Neutrophil (primary cell): Measurements from ENCODE around the gene LGALS8.

Experiments
- H3K27ac ChIP-seq: fragments of 200-600 bp; sonication (generic); 2 replicates; pipeline ENCODE4 v1.5.1; 2016; ENCODE audit warnings: mild to moderate bottlenecking, moderate library complexity
- H3K27me3 ChIP-seq: fragments of 200-600 bp; sonication (generic); 2 replicates; pipeline ENCODE4 v1.6.0; 2016; ENCODE audit warnings: mild to moderate bottlenecking
- H3K36me3 ChIP-seq: fragments of 200-600 bp; sonication (generic); 2 replicates; pipeline ENCODE4 v1.5.1; 2017
- H3K4me1 ChIP-seq, 2 experiments: fragments of 200-600 bp in 1 of 2; sonication (generic) in 1 of 2; 1 replicate in 1 of 2; 2 replicates in 1 of 2; pipeline versions ENCODE4 v1.5.1 to v1.6.1; 2013 to 2016; ENCODE audit warnings: low read depth in 1 of 2, low read length in 1 of 2, mild to moderate bottlenecking in 1 of 2, moderate library complexity in 1 of 2; ENCODE audit not compliant: control insufficient read depth in 1 of 2, insufficient read depth in 1 of 2
- H3K4me3 ChIP-seq, 2 experiments: fragments of 200-600 bp in 1 of 2; sonication (generic) in 1 of 2; 1 replicate in 1 of 2; 2 replicates in 1 of 2; pipeline ENCODE4 v1.5.1; 2013 to 2016; ENCODE audit warnings: low read depth in 1 of 2, low read length in 1 of 2, mild to moderate bottlenecking in 1 of 2, moderate library complexity in 1 of 2
- H3K9me3 ChIP-seq: fragments of 200-600 bp; sonication (generic); 2 replicates; pipeline ENCODE4 v1.5.1; 2016
- CTCF ChIP-seq: fragments of 200-600 bp; sonication (generic); IDR thresholded peaks from 2 replicates; pipeline ENCODE4 v1.5.1; 2016; ENCODE audit warnings: antibody characterized with exemption

The LGALS8 gene

GRCh38 chr1:236522937-236523703, 662 bp upstream of the LGALS8 start:
- Histone ChIP-seq H3K4me3 (peak overlapping the region; percentile 85 to 89), H3K9me3 (no peaks in the 10 kb centered on the region), H3K36me3 (peaks cover 13% of the 10 kb centered on the region), H3K4me1 (peaks cover 11 to 12% of the 10 kb centered on the region in 2 experiments), H3K27ac (peak overlapping the region; percentile 90), H3K27me3 (no peaks in the 10 kb centered on the region)
- no peak for TF ChIP-seq CTCF

GRCh38 chr1:236524142-236524894, 536 bp downstream of the LGALS8 start:
- Histone ChIP-seq H3K4me1 (peaks cover 11 to 12% of the 10 kb centered on the region in 2 experiments), H3K9me3 (no peaks in the 10 kb centered on the region), H3K27ac (peak overlapping the region; percentile 90), H3K4me3 (peak overlapping the region; percentile 85 to 89), H3K27me3 (no peaks in the 10 kb centered on the region), H3K36me3 (peaks cover 18% of the 10 kb centered on the region)
- TF ChIP-seq CTCF: no peak

- no peak for TF ChIP-seq CTCF
- Histone ChIP-seq H3K27ac (peak overlapping the region; percentile 90), H3K36me3 (peaks cover 18% of the 10 kb centered on the region), H3K27me3 (no peaks in the 10 kb centered on the region), H3K4me3 (peak overlapping the region; percentile 85 to 89), H3K9me3 (no peaks in the 10 kb centered on the region), H3K4me1 (peaks cover 11 to 12% of the 10 kb centered on the region in 2 experiments)
Measured at GRCh38 chr1:236524895-236525184, 1.1 kb downstream of the LGALS8 start.

- no peak for TF ChIP-seq CTCF
- Histone ChIP-seq H3K36me3 (peaks cover 18% of the 10 kb centered on the region), H3K27me3 (no peaks in the 10 kb centered on the region), H3K9me3 (no peaks in the 10 kb centered on the region), H3K27ac (no peak overlapping the region), H3K4me3 (no peak overlapping the region), H3K4me1 (peaks cover 11 to 12% of the 10 kb centered on the region in 2 experiments)
Measured at GRCh38 chr1:236526079-236526478, 2.3 kb downstream of the LGALS8 start.

GRCh38 chr1:236530286-236530685, 6.5 kb downstream of the LGALS8 start:
- no peak for TF ChIP-seq CTCF
- H3K36me3 ChIP-seq: peaks cover 33% of the 10 kb centered on the region
- H3K4me3 ChIP-seq: no peak overlapping the region
- H3K4me1 ChIP-seq: peaks cover 0 to under 1% of the 10 kb centered on the region in 2 experiments
- H3K27ac ChIP-seq: no peak overlapping the region
- H3K9me3 ChIP-seq: no peaks in the 10 kb centered on the region
- no peaks in the 10 kb centered on the region for H3K27me3 ChIP-seq
